HG03175 (cell line): ENCODE data around the gene COL23A1.
"Not testable (repeated sequence)": the region's sequence is repeated elsewhere in the genome, so short reads cannot be mapped to it uniquely, and the experiment has no call there.

Experiments used
- ATAC-seq: cut with Tn5 transposase; IDR thresholded peaks from one replicate; pipeline ENCODE4 v1.9.1; 2021; ENCODE audit warnings: mild to moderate bottlenecking, moderate library complexity; ENCODE audit not compliant: unreplicated experiment

The COL23A1 gene

GRCh38 chr5:178369469-178369868 lies 220.7 kb downstream of the COL23A1 start:
- not testable (repeated sequence) for ATAC-seq

GRCh38 chr5:178368716-178369300 lies 221.4 kb downstream of the COL23A1 start:
- ATAC-seq, result no peak

- ATAC-seq, result no peak
Measured at GRCh38 chr5:178368274-178368673, 221.9 kb downstream of the COL23A1 start.

- no peak for ATAC-seq
Measured at GRCh38 chr5:178367736-178368120, 222.5 kb downstream of the COL23A1 start.

GRCh38 chr5:178366998-178367735 lies 223.0 kb downstream of the COL23A1 start:
- no peak for ATAC-seq

GRCh38 chr5:178365501-178366440 lies 224.4 kb downstream of the COL23A1 start:
- ATAC-seq, result no peak

- no peak for ATAC-seq
Measured at GRCh38 chr5:178364326-178364675, 225.9 kb downstream of the COL23A1 start.

GRCh38 chr5:178363501-178364325 lies 226.5 kb downstream of the COL23A1 start:
- ATAC-seq, result no peak

GRCh38 chr5:178361657-178362445 lies 228.3 kb downstream of the COL23A1 start:
- no peak for ATAC-seq

- no peak for ATAC-seq
Measured at GRCh38 chr5:178360926-178361235, 229.3 kb downstream of the COL23A1 start.

GRCh38 chr5:178360222-178360925 lies 229.8 kb downstream of the COL23A1 start:
- no peak for ATAC-seq

GRCh38 chr5:178359738-178360137 lies 230.5 kb downstream of the COL23A1 start:
- ATAC-seq, result no peak

- no peak for ATAC-seq
Measured at GRCh38 chr5:178357678-178358077, 232.5 kb downstream of the COL23A1 start.

GRCh38 chr5:178357121-178357521 lies 233.1 kb downstream of the COL23A1 start:
- no peak for ATAC-seq

- no peak for ATAC-seq
Measured at GRCh38 chr5:178356431-178356872, 233.7 kb downstream of the COL23A1 start.

- ATAC-seq, result no peak
Measured at GRCh38 chr5:178355671-178356070, 234.5 kb downstream of the COL23A1 start.

- no peak for ATAC-seq
Measured at GRCh38 chr5:178353461-178353860, 236.7 kb downstream of the COL23A1 start.

- ATAC-seq, result no peak
Measured at GRCh38 chr5:178352035-178352349, 238.2 kb downstream of the COL23A1 start.

GRCh38 chr5:178351221-178352034 lies 238.8 kb downstream of the COL23A1 start:
- no peak for ATAC-seq
